GM23338 (cell line): ENCODE results near the gene SLC25A4. TPM values are rescaled to one million over a fixed set of nuclear protein-coding genes. Genes with fewer than 3 reads are reported as not detected.

Experiments
- ATAC-seq: fragments of 200-7000 bp; cut with Tn5 transposase; 3 replicates; pipeline ENCODE4 v1.9.1; 2020
- DNase-seq: peaks from one replicate; pipeline ENCODE4 v3.0.0-alpha.2; 2015; ENCODE audit warnings: low spot score
- H2AFZ ChIP-seq: fragments of 200-600 bp; sonication (generic); 2 replicates; pipeline ENCODE4 v1.8.0; 2016; ENCODE audit warnings: antibody characterized with exemption, mild to moderate bottlenecking, moderate library complexity
- H3F3A ChIP-seq: fragments of 200-600 bp; sonication (generic); replicated peaks from 2 replicates; pipeline ENCODE4 v1.8.0; 2017; ENCODE audit warnings: antibody characterized with exemption, mixed run types, low read depth
- H3K27ac ChIP-seq: fragments of 200-600 bp; sonication (generic); 2 replicates; pipeline ENCODE4 v1.6.1; 2016; ENCODE audit warnings: low read depth
- H3K27me3 ChIP-seq: fragments of 200-600 bp; sonication (generic); 2 replicates; pipeline ENCODE4 v1.8.0; 2016; ENCODE audit warnings: mild to moderate bottlenecking, mixed run types, moderate library complexity; ENCODE audit not compliant: insufficient read depth
- H3K36me3 ChIP-seq: fragments of 200-600 bp; sonication (generic); 2 replicates; pipeline ENCODE4 v1.8.0; 2016; ENCODE audit warnings: mild to moderate bottlenecking; ENCODE audit not compliant: insufficient read depth
- H3K4me1 ChIP-seq: fragments of 200-600 bp; sonication (generic); 2 replicates; pipeline ENCODE4 v1.8.0; 2016; ENCODE audit warnings: mild to moderate bottlenecking, moderate library complexity; ENCODE audit not compliant: insufficient read depth
- H3K4me2 ChIP-seq: fragments of 200-600 bp; sonication (generic); 2 replicates; pipeline ENCODE4 v1.7.1; 2017; ENCODE audit warnings: mixed run types
- H3K4me3 ChIP-seq: fragments of 200-600 bp; sonication (generic); 2 replicates; pipeline ENCODE4 v1.6.1; 2016; ENCODE audit warnings: mixed run types
- H3K79me2 ChIP-seq: fragments of 200-600 bp; sonication (generic); replicated peaks from 2 replicates; pipeline ENCODE4 v1.8.0; 2017; ENCODE audit warnings: mild to moderate bottlenecking; ENCODE audit not compliant: insufficient read depth
- H3K9me2 ChIP-seq: fragments of 200-600 bp; sonication (generic); 2 replicates; pipeline ENCODE4 v1.8.0; 2017; ENCODE audit not compliant: insufficient read depth
- H4K20me1 ChIP-seq: fragments of 200-600 bp; sonication (generic); replicated peaks from 2 replicates; pipeline ENCODE4 v1.8.0; 2017; ENCODE audit warnings: mild to moderate bottlenecking; ENCODE audit not compliant: insufficient read depth
- H3K27ac Mint-ChIP-seq: 2 replicates; pipeline ENCODE4 v1.8.0; 2020; ENCODE audit warnings: inconsistent platforms, mild to moderate bottlenecking, moderate library complexity, mixed read lengths
- H3K27me3 Mint-ChIP-seq: 3 replicates; pipeline ENCODE4 v1.8.0; 2022; ENCODE audit warnings: low read depth, mild to moderate bottlenecking, moderate library complexity, mixed read lengths, inconsistent platforms; ENCODE audit not compliant: insufficient read depth, poor library complexity
- H3K36me3 Mint-ChIP-seq: 3 replicates; pipeline ENCODE4 v1.8.0; 2021; ENCODE audit warnings: low read depth, mild to moderate bottlenecking, inconsistent platforms, moderate library complexity, mixed read lengths
- H3K4me1 Mint-ChIP-seq: 3 replicates; pipeline ENCODE4 v1.8.0; 2020; ENCODE audit warnings: mild to moderate bottlenecking, inconsistent platforms, mixed read lengths
- H3K4me3 Mint-ChIP-seq: 3 replicates; pipeline ENCODE4 v1.8.0; 2021; ENCODE audit warnings: moderate library complexity, mild to moderate bottlenecking, inconsistent platforms, mixed read lengths
- H3K9me3 Mint-ChIP-seq: 3 replicates; pipeline ENCODE4 v1.8.0; 2020; ENCODE audit warnings: moderate library complexity, mild to moderate bottlenecking, inconsistent platforms, mixed read lengths
- CREB1 ChIP-seq: fragments of 250-450 bp; sonication (Bioruptor Pico); IDR thresholded peaks from 2 replicates; pipeline ENCODE4 v1.5.0; 2020; ENCODE audit warnings: low read depth, mild to moderate bottlenecking, moderate library complexity
- CTCF ChIP-seq, 2 experiments: fragments of 200-600 bp in 1 of 2; sonication (generic) in 1 of 2; conservative IDR thresholded peaks; 2 replicates each; pipeline versions ENCODE4 v1.5.1 to v1.6.1; 2016 to 2017; ENCODE audit warnings: antibody characterized with exemption in 2 of 2, low read depth in 2 of 2, mild to moderate bottlenecking in 2 of 2, moderate library complexity in 1 of 2
- EZH2 ChIP-seq: fragments of 200-600 bp; sonication (generic); IDR thresholded peaks from one replicate; pipeline ENCODE4 v1.8.0; 2017; ENCODE audit warnings: antibody characterized with exemption, mild to moderate bottlenecking, low read depth; ENCODE audit not compliant: unreplicated experiment
- EZH2phosphoT487 ChIP-seq: fragments of 200-600 bp; sonication (generic); IDR thresholded peaks from one replicate; pipeline ENCODE4 v1.8.1; 2018; ENCODE audit warnings: antibody characterized with exemption; ENCODE audit not compliant: unreplicated experiment
- JUNB ChIP-seq: IDR thresholded peaks from one replicate; pipeline ENCODE4 v1.6.1; 2016; ENCODE audit warnings: antibody characterized with exemption; ENCODE audit not compliant: unreplicated experiment
- NANOG ChIP-seq: IDR thresholded peaks from 2 replicates; pipeline ENCODE4 v1.6.1; 2016; ENCODE audit warnings: antibody characterized with exemption, borderline replicate concordance
- POLR2AphosphoS5 ChIP-seq: IDR thresholded peaks from 2 replicates; pipeline ENCODE4 v1.6.1; 2016; ENCODE audit warnings: antibody characterized with exemption, low read depth
- REST ChIP-seq: IDR thresholded peaks from one replicate; pipeline ENCODE4 v1.6.1; 2018; ENCODE audit warnings: antibody characterized with exemption; ENCODE audit not compliant: unreplicated experiment
- STAT1 ChIP-seq: IDR thresholded peaks from one replicate; pipeline ENCODE4 v1.6.1; 2016; ENCODE audit warnings: antibody characterized with exemption; ENCODE audit not compliant: unreplicated experiment
- ZNF114 ChIP-seq: fragments of 250-450 bp; sonication (Bioruptor Pico); IDR thresholded peaks from 2 replicates; pipeline ENCODE4 v1.5.0; 2020; ENCODE audit warnings: mild to moderate bottlenecking, moderate library complexity
- ZNF331 ChIP-seq: fragments of 250-450 bp; sonication (Bioruptor Pico); IDR thresholded peaks from 2 replicates; pipeline ENCODE4 v1.5.0; 2020; ENCODE audit warnings: low read depth, mild to moderate bottlenecking, moderate library complexity
- ZNF462 ChIP-seq: fragments of 250-450 bp; sonication (Bioruptor Pico); IDR thresholded peaks from 2 replicates; pipeline ENCODE4 v1.5.0; 2020; ENCODE audit warnings: mild to moderate bottlenecking, moderate library complexity
- polyA plus RNA-seq: library from polyadenylated mRNA; unstranded; fragments of >200 nt; fragmentation: Nextera tagmentation; extraction: Ambion mirVana; gene quantifications from 2 replicates; pipeline ENCODE4 v1.2.1, GENCODE V29; 2016
- total RNA-seq: library from RNA; depleted of rRNA; stranded (reverse); fragments of >200 nt; shearing (Covaris generic); gene quantifications from 2 replicates; pipeline ENCODE4 v1.2.3, GENCODE V29; 2014
- TF ChIP-seq, protein P1 (sequence below): IDR thresholded peaks from 2 replicates; pipeline ENCODE4 v1.6.1; 2016; ENCODE audit warnings: antibody characterized with exemption

The SLC25A4 gene
- total and polyA plus RNA-seq, 2 experiments from 2014 or later: 43.6 to 66.5 TPM

DNA sequence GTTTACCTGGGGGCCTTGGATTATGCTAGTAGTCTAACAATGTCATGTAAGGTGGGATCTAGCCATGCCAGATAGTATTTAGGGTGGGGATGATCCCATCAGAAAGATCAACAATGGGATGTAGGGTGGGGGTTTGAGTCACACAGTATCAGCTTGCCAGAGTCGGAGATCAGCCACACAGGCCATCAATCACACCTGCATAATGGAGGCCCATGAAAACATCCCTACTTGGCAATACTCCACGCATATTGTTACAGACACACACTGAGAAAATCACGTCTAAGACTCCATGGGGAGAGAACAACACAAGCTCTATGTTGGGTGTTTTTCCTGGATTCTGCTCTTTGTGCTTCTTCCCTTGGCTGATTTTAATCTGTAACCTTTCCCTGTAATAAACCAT, 49.5 kb upstream of the SLC25A4 start:
- no peak overlapping the region for H3K27ac Mint-ChIP-seq
- H3K9me2 ChIP-seq: no peaks in the 10 kb centered on the region

More for the DNA sequence above, 49.5 kb upstream of the SLC25A4 start:
- TF ChIP-seq NANOG (no peak), POLR2AphosphoS5 (no peak), CREB1 (CRISPR knock-in tag) (no peak), REST (no peak), ZNF114 (CRISPR knock-in tag) (no peak), CTCF (conservative IDR thresholded peaks at IDR 0.05; ENCODE audit: low read depth in 2 of 2) (no peak), ZNF462 (CRISPR knock-in tag) (no peak), JUNB (no peak), EZH2phosphoT487 (no peak), ZNF331 (CRISPR knock-in tag) (no peak), EZH2 (no peak), STAT1 (no peak)
- TF ChIP-seq, protein P1, sequence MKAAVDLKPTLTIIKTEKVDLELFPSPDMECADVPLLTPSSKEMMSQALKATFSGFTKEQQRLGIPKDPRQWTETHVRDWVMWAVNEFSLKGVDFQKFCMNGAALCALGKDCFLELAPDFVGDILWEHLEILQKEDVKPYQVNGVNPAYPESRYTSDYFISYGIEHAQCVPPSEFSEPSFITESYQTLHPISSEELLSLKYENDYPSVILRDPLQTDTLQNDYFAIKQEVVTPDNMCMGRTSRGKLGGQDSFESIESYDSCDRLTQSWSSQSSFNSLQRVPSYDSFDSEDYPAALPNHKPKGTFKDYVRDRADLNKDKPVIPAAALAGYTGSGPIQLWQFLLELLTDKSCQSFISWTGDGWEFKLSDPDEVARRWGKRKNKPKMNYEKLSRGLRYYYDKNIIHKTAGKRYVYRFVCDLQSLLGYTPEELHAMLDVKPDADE: no peak
- H3K36me3 ChIP-seq: no peaks in the 10 kb centered on the region
- H3F3A ChIP-seq: no peaks in the 10 kb centered on the region
- H3K36me3 Mint-ChIP-seq: no peaks in the 10 kb centered on the region
- no peak for ATAC-seq
- H3K4me3 ChIP-seq: no peak overlapping the region
- H3K27me3 Mint-ChIP-seq: peaks cover 2% of the 10 kb centered on the region
- H3K27me3 ChIP-seq: no peaks in the 10 kb centered on the region
- H2AFZ ChIP-seq: no peak overlapping the region
- H3K4me1 Mint-ChIP-seq: peaks cover 11% of the 10 kb centered on the region; the same call in 2 of the 3 replicates
- no peak overlapping the region for H3K4me2 ChIP-seq
- no peak overlapping the region for H3K27ac ChIP-seq
- H3K79me2 ChIP-seq: no peaks in the 10 kb centered on the region
- no peak overlapping the region for H3K4me3 Mint-ChIP-seq
- peaks cover 7% of the 10 kb centered on the region; the same call in 1 of the 2 replicates for H3K4me1 ChIP-seq
- H3K9me3 Mint-ChIP-seq: no peaks in the 10 kb centered on the region
- DNase-seq: no peak
- no peaks in the 10 kb centered on the region for H4K20me1 ChIP-seq
